Ascending aorta (tissue), 2 donors: ENCODE measurements around the gene ZNRF3. TPM values are rescaled to one million over a fixed set of nuclear protein-coding genes. Genes with fewer than 3 reads are reported as not detected.

Source experiments
- DNase-seq, 2 donors: peaks; one replicate each; pipeline ENCODE4 v3.0.0-alpha.2; 2019; ENCODE audit warnings: low spot score in 2 of 2
- H3K27ac ChIP-seq, 2 donors: fragments of 200-600 bp; sonication (generic); one replicate each; pipeline ENCODE4 v1.5.1; 2016 to 2017; ENCODE audit warnings: mild to moderate bottlenecking in 1 of 2
- H3K27me3 ChIP-seq: fragments of 200-600 bp; sonication (generic); one replicate; pipeline ENCODE4 v1.5.1; 2017
- H3K36me3 ChIP-seq, 2 donors: fragments of 200-600 bp; sonication (generic); one replicate each; pipeline ENCODE4 v1.5.1; 2016
- H3K4me1 ChIP-seq, 2 donors: fragments of 200-600 bp; sonication (generic); one replicate each; pipeline ENCODE4 v1.5.1; 2016 to 2017; ENCODE audit warnings: mild to moderate bottlenecking in 1 of 2
- H3K4me3 ChIP-seq, 2 donors: fragments of 200-600 bp; sonication (generic); one replicate each; pipeline ENCODE4 v1.5.1; 2016 to 2017; ENCODE audit warnings: mild to moderate bottlenecking in 1 of 2
- H3K9me3 ChIP-seq, 2 donors: fragments of 200-600 bp; sonication (generic); one replicate each; pipeline ENCODE4 v1.5.1; 2016
- intact Hi-C: fragments of 100-400 bp; cut with DNase I; formaldehyde crosslinking; loops from one replicate; pipeline ENCODE4 v1.15.1; 2023
- total RNA-seq: library from RNA; depleted of rRNA; stranded (reverse); fragments of >200 nt; gene quantifications from one replicate; pipeline ENCODE4 v1.1.0, GENCODE V29; 2016
- TF ChIP-seq, protein P1 (sequence below), 3 experiments: fragments of 200-600 bp in 2 of 3; fragments of 450-650 bp in 1 of 3; sonication (generic) in 2 of 3; IDR thresholded peaks; one replicate each; pipeline ENCODE4 v1.5.1; 2016 to 2019; ENCODE audit warnings: antibody characterized with exemption in 3 of 3, mild to moderate bottlenecking in 1 of 3, moderate library complexity in 1 of 3

The ZNRF3 gene
- total RNA-seq, 1 donor from 2014 or later = 49.1 TPM

- Histone ChIP-seq H3K36me3 (no peaks in the 10 kb centered on the region), H3K27ac (no peak overlapping the region), H3K4me3 (no peak overlapping the region), H3K27me3 (no peaks in the 10 kb centered on the region), H3K9me3 (no peaks in the 10 kb centered on the region), H3K4me1 (peaks cover 0 to 7% of the 10 kb centered on the region in 2 donors)
- DNase-seq = no peak
- TF ChIP-seq, protein P1, sequence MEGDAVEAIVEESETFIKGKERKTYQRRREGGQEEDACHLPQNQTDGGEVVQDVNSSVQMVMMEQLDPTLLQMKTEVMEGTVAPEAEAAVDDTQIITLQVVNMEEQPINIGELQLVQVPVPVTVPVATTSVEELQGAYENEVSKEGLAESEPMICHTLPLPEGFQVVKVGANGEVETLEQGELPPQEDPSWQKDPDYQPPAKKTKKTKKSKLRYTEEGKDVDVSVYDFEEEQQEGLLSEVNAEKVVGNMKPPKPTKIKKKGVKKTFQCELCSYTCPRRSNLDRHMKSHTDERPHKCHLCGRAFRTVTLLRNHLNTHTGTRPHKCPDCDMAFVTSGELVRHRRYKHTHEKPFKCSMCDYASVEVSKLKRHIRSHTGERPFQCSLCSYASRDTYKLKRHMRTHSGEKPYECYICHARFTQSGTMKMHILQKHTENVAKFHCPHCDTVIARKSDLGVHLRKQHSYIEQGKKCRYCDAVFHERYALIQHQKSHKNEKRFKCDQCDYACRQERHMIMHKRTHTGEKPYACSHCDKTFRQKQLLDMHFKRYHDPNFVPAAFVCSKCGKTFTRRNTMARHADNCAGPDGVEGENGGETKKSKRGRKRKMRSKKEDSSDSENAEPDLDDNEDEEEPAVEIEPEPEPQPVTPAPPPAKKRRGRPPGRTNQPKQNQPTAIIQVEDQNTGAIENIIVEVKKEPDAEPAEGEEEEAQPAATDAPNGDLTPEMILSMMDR (IDR thresholded peaks at IDR 0.05) = no peak
- intact Hi-C loops = no loop called here
These were observed 114.0 kb downstream of the ZNRF3 start for GRCh38 chr22:28997342-28997741.

GRCh38 chr22:28998681-28999080, 115.3 kb downstream of the ZNRF3 start:
- no peak for DNase-seq
- Histone ChIP-seq H3K27me3 (no peaks in the 10 kb centered on the region), H3K4me3 (no peak overlapping the region), H3K9me3 (no peaks in the 10 kb centered on the region), H3K27ac (peak overlapping the region; percentile 1 to 15), H3K36me3 (no peaks in the 10 kb centered on the region), H3K4me1 (peaks cover 0 to 7% of the 10 kb centered on the region in 2 donors)
- intact Hi-C loops = no loop called here
- TF ChIP-seq, protein P1 (IDR thresholded peaks at IDR 0.05) = no peak

DNA sequence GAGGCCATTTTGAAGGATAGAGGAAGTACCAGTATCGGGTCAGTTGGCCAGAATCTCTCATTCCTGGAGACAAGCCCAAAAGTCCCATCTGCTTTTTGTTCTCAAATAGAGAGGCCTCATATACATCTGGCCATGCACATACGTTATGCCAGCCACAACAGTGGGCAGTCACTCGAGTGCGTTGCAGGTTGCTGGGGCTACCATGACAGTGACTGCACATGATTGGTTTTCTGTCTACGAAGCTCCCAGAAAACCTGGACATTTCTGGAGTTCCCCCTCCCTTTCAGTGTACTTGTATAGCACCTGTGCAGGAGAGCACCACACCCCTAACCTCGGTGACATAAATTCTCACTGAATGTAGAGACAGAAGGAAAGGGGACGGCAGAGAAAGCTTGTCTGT, 116.1 kb downstream of the ZNRF3 start:
- Histone ChIP-seq H3K36me3 (no peaks in the 10 kb centered on the region), H3K4me1 (peaks cover 0 to 7% of the 10 kb centered on the region in 2 donors), H3K4me3 (no peak overlapping the region), H3K27me3 (no peaks in the 10 kb centered on the region), H3K9me3 (no peaks in the 10 kb centered on the region), H3K27ac (peak overlapping the region in 1 of 2 donors; percentile 13)
- intact Hi-C loops = no loop called here
- DNase-seq = no peak
- TF ChIP-seq, protein P1 (IDR thresholded peaks at IDR 0.05) = no peak

DNA sequence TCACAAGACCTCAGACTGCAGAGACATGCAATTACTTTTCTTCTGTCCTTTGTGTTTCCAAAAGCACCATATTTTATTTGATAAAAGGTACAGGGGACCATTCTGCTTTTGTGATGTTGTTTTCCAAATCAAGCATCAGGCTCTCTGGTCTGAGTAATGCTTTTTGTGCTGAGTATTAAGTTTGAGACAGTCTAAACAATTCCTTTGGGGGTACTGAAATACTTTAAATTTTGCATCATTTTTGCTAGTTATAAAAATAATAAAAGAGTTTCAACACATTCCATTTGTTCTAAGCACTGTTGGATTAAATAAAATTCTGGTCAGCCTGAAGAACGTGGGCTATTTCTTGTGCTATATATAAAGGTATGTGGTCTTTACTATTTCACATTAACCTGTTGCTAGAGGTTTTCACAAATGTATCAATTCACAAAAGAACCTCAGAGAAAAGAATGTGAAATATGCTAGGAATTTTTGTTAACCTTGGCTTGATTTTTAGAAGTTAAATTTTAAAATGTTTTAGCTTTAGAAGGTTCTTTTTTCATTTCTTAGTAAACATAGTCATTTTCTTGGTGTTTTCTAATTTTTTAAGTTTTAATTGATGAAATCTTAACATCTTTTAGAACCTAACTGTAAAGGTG, 116.7 kb downstream of the ZNRF3 start:
- Histone ChIP-seq H3K4me3 (no peak overlapping the region), H3K36me3 (no peaks in the 10 kb centered on the region), H3K4me1 (peaks cover 4 to 10% of the 10 kb centered on the region in 2 donors), H3K9me3 (no peaks in the 10 kb centered on the region), H3K27me3 (no peaks in the 10 kb centered on the region), H3K27ac (peak overlapping the region in 1 of 2 donors; percentile 13)
- DNase-seq = no peak
- TF ChIP-seq, protein P1 (IDR thresholded peaks at IDR 0.05) = no peak
- intact Hi-C loops = no loop called here

DNA sequence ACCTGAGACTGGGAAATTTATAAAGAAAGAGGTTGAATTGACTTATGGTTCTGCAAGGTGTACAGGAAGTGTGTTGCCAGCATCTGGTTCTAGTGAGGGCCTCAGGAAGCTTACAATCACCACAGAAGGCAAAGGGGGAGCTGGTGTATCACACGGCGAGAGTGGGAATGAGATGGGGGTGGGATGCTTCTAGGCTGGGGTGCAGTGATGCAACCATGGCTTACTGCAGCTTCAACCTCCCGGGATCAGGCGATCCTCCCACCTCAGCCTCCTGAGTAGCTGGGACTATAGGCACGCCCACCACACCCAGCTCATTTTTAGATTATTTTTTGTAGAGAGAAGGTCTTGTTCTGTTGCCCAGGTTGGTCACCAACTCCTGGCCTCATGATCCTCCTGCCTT, 117.3 kb downstream of the ZNRF3 start:
- Histone ChIP-seq H3K4me1 (peaks cover 8 to 14% of the 10 kb centered on the region in 2 donors), H3K36me3 (no peaks in the 10 kb centered on the region), H3K9me3 (no peaks in the 10 kb centered on the region), H3K27me3 (no peaks in the 10 kb centered on the region), H3K27ac (peak overlapping the region in 1 of 2 donors; percentile 3), H3K4me3 (no peak overlapping the region)
- TF ChIP-seq, protein P1 (IDR thresholded peaks at IDR 0.05) = no peak
- intact Hi-C loops = no loop called here
- no peak for DNase-seq
